GM19025 (cell line): ENCODE measurements around the gene SORBS1.

Experiments
- ATAC-seq: cut with Tn5 transposase; IDR thresholded peaks from one replicate; pipeline ENCODE4 v1.9.1; 2021; ENCODE audit warnings: mild to moderate bottlenecking, low read depth, moderate library complexity; ENCODE audit not compliant: unreplicated experiment

SORBS1 gene

GRCh38 chr10:95419399-95419798 lies 141.8 kb downstream of the SORBS1 start:
- no peak for ATAC-seq

GRCh38 chr10:95416973-95417372 lies 144.2 kb downstream of the SORBS1 start:
- ATAC-seq, result no peak

- no peak for ATAC-seq
Observed at GRCh38 chr10:95416270-95416669, 144.9 kb downstream of the SORBS1 start.

GRCh38 chr10:95415621-95416031 lies 145.5 kb downstream of the SORBS1 start:
- no peak for ATAC-seq

- no peak for ATAC-seq
Observed at GRCh38 chr10:95414844-95415485, 146.2 kb downstream of the SORBS1 start.

- no peak for ATAC-seq
Observed at GRCh38 chr10:95414016-95414830, 146.9 kb downstream of the SORBS1 start.

- ATAC-seq, result no peak
Observed at GRCh38 chr10:95413588-95413987, 147.6 kb downstream of the SORBS1 start.

GRCh38 chr10:95411635-95412034 lies 149.5 kb downstream of the SORBS1 start:
- ATAC-seq, result no peak

- ATAC-seq, result no peak
Observed at GRCh38 chr10:95408983-95409873, 151.9 kb downstream of the SORBS1 start.

- no peak for ATAC-seq
Observed at GRCh38 chr10:95408148-95408960, 152.8 kb downstream of the SORBS1 start.

- ATAC-seq, result no peak
Observed at GRCh38 chr10:95407546-95407945, 153.6 kb downstream of the SORBS1 start.

- no peak for ATAC-seq
Observed at GRCh38 chr10:95406651-95407280, 154.4 kb downstream of the SORBS1 start.

GRCh38 chr10:95405655-95406054 lies 155.5 kb downstream of the SORBS1 start:
- no peak for ATAC-seq

- no peak for ATAC-seq
Observed at GRCh38 chr10:95404864-95405263, 156.3 kb downstream of the SORBS1 start.

- ATAC-seq, result no peak
Observed at GRCh38 chr10:95404462-95404858, 156.7 kb downstream of the SORBS1 start.

GRCh38 chr10:95403700-95404461 lies 157.3 kb downstream of the SORBS1 start:
- ATAC-seq, result no peak

- ATAC-seq, result no peak
Observed at GRCh38 chr10:95401704-95402469, 159.3 kb downstream of the SORBS1 start.

GRCh38 chr10:95400787-95401186 lies 160.4 kb downstream of the SORBS1 start:
- no peak for ATAC-seq
